ENCODE data around the gene PDE4D.
"Not testable (repeated sequence)": the region's sequence is repeated elsewhere in the genome, so short reads cannot be mapped to it uniquely, and the experiment has no call there.

GRCh38 chr5:59748036-59748663 lies 145.4 kb downstream of the PDE4D start:
- TF ChIP-seq PPARA (CRISPR knock-in tag; IDR thresholded peaks at IDR 0.05; ENCODE audit: borderline replicate concordance); ZNF8 (CRISPR knock-in tag; IDR thresholded peaks at IDR 0.05); ZNF565 (CRISPR knock-in tag; conservative IDR thresholded peaks at IDR 0.05; ENCODE audit: low read depth); SNAI2 (CRISPR knock-in tag; IDR thresholded peaks at IDR 0.05); OSR1 (CRISPR knock-in tag; IDR thresholded peaks at IDR 0.05); ZC3H10 (CRISPR knock-in tag; IDR thresholded peaks at IDR 0.05); ESRRG (CRISPR knock-in tag; IDR thresholded peaks at IDR 0.05); GLIS3 (CRISPR knock-in tag; IDR thresholded peaks at IDR 0.05); ARNTL (CRISPR knock-in tag; IDR thresholded peaks at IDR 0.05; ENCODE audit: borderline replicate concordance, low read depth); RARB (CRISPR knock-in tag; IDR thresholded peaks at IDR 0.05); CSDC2 (CRISPR knock-in tag; IDR thresholded peaks at IDR 0.05): not testable (repeated sequence)
- TF ChIP-seq, protein P1, sequence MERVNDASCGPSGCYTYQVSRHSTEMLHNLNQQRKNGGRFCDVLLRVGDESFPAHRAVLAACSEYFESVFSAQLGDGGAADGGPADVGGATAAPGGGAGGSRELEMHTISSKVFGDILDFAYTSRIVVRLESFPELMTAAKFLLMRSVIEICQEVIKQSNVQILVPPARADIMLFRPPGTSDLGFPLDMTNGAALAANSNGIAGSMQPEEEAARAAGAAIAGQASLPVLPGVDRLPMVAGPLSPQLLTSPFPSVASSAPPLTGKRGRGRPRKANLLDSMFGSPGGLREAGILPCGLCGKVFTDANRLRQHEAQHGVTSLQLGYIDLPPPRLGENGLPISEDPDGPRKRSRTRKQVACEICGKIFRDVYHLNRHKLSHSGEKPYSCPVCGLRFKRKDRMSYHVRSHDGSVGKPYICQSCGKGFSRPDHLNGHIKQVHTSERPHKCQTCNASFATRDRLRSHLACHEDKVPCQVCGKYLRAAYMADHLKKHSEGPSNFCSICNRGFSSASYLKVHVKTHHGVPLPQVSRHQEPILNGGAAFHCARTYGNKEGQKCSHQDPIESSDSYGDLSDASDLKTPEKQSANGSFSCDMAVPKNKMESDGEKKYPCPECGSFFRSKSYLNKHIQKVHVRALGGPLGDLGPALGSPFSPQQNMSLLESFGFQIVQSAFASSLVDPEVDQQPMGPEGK (CRISPR knock-in tag; IDR thresholded peaks at IDR 0.05; ENCODE audit: borderline replicate concordance), result not testable (repeated sequence)
- TF ChIP-seq, protein P2, sequence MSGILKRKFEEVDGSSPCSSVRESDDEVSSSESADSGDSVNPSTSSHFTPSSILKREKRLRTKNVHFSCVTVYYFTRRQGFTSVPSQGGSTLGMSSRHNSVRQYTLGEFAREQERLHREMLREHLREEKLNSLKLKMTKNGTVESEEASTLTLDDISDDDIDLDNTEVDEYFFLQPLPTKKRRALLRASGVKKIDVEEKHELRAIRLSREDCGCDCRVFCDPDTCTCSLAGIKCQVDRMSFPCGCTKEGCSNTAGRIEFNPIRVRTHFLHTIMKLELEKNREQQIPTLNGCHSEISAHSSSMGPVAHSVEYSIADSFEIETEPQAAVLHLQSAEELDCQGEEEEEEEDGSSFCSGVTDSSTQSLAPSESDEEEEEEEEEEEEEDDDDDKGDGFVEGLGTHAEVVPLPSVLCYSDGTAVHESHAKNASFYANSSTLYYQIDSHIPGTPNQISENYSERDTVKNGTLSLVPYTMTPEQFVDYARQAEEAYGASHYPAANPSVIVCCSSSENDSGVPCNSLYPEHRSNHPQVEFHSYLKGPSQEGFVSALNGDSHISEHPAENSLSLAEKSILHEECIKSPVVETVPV (CRISPR knock-in tag; IDR thresholded peaks at IDR 0.05), result not testable (repeated sequence)

Data from SK-N-SH treated with all-trans-retinoic acid at 6 μM for 48 hours (cell line).